ENCODE data around the gene PTPRT. TPM values are rescaled to one million over a fixed set of nuclear protein-coding genes. Genes with fewer than 3 reads are reported as not detected.

PTPRT gene
- total RNA-seq, 1 donor from 2014 or later = 0.19 TPM

DNA sequence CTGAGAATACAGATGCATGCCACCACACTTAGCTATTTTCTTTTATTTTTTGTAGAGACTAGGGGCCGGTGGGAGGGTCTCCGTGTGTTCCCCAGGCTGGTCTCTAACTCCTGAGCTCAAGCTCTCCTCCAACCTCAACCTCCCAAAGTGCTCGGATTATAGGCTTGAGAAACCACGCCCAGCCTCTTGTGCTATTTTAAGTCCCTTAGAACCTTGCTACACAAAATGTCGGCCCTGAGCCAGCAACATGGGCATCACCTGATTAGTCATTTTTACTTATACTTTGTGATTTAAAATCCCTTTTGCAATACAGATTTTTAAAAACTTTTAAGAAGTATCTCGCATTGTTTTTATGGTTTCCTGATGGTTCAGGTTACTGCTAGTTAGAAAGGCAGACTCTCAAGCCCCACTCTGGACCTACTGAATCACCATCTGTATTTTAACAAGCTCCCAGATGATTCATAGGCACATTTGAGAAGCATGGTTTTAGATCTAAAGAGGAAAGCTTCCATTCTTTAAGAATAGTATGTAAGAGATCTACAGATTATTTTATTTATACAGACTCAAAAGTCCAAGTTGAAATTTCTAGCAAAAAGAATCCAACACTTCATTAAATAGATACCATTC lies 186.3 kb downstream of the PTPRT start:
- intact Hi-C loops (cut with DNase I) = no loop called here
- no peak for DNase-seq (ENCODE audit: missing footprints)
- no peak for ATAC-seq

DNA sequence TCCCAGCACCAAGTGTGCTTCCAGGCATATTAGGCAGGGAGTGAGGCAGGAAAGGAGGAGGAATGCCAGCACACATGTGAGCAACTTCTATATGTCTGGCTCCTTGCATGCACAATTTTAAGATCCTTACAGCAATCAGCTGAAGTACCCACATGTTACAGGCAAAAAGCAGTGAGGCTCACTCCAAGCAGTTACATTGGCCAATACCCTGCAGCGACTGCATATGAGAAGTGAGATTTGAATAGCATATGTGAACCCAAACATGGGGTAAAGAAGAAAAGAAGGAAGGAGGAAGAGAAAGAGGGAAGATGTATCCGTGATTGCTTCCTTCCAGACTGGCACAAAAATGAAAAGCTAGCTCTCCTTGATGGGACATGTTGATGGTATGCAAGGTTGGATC lies 193.6 kb downstream of the PTPRT start:
- DNase-seq (ENCODE audit: missing footprints) = no peak
- intact Hi-C loops (cut with DNase I) = no loop called here
- ATAC-seq = no peak

DNA sequence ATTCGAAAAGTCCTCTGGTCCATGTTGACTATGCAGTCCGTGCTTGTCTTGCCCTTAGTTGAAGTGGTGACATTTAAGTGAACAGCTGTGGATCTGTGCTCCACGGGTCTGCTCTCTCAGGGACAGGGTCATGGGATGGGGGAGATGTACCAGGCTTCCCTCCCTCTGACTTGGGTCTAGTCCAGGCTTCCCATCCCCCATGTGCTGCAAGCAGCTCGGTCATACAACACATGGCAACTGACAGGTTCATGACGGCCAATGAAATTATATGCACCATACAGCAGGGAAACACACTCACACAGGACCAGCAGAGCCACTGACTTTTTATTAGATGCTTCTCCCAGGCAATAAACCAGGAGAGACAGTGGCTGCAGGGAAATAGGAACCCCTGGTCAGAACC lies 201.4 kb downstream of the PTPRT start:
- ATAC-seq (no peak), DNase-seq (ENCODE audit: missing footprints) (no peak)
- intact Hi-C loops (cut with DNase I) = no loop called here

DNA sequence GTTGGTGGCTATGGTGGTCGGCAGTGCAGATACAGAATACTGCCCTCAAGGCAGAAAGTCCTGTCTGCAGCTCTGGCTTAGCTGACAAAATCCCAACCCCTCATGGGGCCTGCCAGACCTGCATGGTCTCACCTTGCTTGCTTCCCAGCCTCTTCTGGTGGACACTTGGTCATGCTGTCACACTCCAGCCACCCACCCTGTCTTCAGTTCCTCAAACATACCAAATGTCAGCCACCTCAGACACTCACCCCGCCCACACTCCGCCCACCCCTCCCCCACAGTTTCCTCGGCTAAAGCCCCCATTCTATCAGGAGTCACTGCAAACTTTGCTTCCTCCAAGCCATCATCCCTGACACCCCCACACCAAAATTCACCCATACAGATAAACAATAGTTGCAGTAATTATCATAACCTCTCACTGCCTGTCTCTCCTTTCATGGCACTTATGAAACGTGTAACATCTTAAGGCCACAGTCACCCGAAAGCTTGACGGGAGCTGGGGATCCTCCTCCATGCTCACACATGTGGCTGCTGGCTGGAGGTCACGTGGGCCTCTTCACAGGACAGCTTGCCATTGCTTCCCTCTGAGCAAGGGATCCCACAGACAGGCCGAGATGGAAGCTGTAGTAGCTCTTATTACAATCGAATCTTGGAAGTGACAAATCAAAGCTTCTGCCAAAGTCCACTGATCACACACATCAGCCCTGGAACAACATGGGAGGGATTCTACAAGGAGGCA lies 202.2 kb downstream of the PTPRT start:
- intact Hi-C loops (cut with DNase I) = no loop called here
- ATAC-seq (no peak), DNase-seq (ENCODE audit: missing footprints) (no peak)

DNA sequence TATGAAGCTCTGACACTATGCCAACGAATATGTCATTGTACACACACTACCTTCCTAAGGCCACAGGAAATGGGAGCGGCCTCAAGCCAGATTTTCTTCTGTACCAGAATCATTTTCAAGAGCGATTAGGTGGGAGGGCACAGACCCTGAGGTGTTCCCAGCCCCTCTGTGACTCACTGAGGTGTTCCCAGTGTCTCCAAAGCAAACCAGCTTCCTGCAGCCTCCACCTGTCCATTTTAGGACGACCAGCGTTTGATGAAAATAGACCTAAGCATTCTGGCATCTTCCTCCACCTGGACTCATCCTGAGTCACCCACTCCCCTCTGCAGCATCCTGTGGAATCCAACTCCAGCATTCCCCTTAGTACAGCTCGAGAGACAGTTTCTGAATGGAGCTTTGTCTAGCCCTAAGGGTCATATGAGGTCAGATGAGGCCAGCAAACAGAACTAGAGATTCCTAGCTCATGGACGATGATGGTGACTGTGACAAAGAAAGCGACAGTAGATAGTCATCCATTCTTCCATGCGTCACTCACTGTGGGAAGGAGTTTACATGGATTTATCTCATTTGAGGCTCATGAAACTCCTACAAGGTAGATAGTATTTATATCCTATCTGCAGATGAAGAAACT lies 203.4 kb downstream of the PTPRT start:
- no peak for ATAC-seq
- DNase-seq (ENCODE audit: missing footprints) = no peak
- intact Hi-C loops (cut with DNase I) = no loop called here

DNA sequence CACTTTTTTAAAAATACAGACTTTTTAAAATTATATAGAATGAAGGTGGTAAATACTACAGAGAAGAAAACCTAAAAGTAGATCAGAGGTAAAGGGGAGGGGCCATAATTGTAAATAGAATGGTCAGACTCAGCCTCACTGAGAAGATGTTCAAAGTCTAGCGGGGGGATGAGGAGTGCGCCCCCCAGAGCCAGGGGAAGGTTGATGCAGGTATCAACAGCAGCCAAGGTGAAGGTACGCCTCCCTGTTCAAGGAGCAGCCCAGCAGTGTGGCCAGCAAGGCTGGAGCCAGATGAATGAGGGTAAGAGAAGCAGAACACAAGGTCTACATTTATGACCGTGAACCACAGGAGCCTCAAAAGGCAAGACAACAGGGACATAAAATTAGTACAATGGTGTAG lies 204.1 kb downstream of the PTPRT start:
- DNase-seq (ENCODE audit: missing footprints) (no peak), ATAC-seq (no peak)
- intact Hi-C loops (cut with DNase I) = no loop called here

DNA sequence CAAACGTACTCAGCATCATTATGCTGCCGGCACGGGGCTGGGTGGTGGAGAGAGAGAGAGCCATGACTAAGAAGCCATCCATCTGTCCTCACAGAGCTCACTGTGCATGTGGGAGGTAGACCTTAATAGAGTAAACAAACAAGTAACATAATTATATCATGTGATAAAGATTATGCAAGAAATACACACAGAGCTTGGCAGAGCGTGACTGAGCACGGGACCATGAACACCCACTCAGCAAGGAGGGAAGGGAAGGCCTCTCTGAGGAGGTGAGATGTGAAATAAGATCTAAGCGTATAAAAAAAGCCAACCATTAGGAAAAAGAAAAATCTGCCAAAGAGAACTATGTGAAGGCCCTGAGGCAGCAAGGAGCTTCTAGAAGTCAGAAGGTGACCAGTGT lies 207.5 kb downstream of the PTPRT start:
- ATAC-seq = no peak
- no peak for DNase-seq (ENCODE audit: missing footprints)
- intact Hi-C loops (cut with DNase I) = no loop called here

DNA sequence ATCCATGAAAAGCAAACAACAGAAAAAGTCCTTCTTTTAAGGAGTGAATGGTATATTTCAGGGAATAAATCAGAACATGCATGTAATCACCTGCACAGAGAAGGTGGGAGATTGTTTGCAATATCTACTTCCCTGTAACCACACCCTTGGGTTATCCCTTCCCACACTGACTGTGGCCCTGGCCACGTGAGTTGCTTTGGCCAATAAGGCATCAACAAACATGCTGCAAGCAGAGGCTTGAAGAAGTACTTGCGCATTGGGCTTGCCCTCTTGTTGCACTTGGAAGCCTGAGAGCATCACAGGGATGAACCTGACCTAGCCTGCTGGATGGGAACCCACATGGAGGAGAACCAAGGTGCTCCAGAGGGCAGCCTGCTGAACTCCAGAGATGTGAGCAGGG lies 208.5 kb downstream of the PTPRT start:
- DNase-seq (ENCODE audit: missing footprints) = no peak
- ATAC-seq = no peak
- intact Hi-C loops (cut with DNase I) = no loop called here

DNA sequence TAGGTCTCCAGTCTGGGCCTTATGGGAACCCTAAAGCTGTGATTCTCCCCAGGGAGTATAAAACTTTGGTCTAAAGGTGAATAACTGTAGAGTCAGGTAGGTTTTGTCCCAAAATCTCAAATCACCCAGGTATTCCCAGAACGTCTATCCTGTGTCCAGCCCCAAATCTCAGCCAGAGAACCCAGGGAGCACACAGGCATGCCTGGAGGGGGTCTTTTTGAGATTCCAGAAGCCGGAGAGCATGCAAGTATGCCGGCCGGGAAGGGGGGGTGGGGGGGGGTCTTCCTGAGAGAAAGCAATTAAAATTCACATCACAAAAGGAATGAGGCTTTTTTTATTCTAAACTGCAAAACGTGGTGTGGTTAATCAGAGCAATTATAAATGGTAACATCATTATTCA lies 210.0 kb downstream of the PTPRT start:
- ATAC-seq = no peak
- intact Hi-C loops (cut with DNase I) = no loop called here
- no peak for DNase-seq (ENCODE audit: missing footprints)

DNA sequence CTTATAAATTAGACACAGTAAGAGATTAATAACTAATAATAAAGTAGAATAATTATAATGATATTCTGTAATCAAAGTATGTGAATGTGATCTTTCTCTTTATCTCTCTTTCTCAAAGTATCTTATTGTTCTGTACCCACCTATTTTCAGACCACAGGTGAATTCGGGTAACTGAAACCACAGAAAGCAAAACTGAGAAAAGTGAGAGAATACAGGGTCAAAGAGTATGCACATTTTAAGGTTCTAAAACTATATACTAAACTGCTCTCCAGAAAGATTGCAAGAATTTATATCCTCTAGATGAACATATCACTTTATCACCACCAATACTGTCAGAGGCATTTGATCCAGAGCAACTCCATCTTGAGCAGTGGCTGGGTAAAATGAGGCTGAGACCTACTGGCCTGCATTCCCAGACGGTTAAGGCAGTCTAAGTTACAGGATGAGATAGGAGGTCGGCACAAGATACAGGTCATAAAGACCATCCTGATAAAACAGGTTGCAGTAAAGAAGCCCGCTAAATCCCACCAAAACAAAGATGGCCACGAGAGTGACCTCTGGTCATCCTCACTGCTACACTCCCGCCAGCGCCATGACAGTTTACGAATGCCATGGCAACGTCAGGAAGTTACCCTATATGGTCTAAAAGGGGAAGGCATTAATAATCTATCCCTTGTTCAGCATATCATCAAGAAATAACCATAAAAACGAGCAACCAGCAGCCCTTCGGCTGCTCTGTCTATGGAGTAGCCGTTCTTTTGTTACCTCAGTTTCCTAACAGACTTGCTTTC lies 211.3 kb downstream of the PTPRT start:
- intact Hi-C loops (cut with DNase I) = no loop called here
- ATAC-seq (no peak), DNase-seq (ENCODE audit: missing footprints) (no peak)

DNA sequence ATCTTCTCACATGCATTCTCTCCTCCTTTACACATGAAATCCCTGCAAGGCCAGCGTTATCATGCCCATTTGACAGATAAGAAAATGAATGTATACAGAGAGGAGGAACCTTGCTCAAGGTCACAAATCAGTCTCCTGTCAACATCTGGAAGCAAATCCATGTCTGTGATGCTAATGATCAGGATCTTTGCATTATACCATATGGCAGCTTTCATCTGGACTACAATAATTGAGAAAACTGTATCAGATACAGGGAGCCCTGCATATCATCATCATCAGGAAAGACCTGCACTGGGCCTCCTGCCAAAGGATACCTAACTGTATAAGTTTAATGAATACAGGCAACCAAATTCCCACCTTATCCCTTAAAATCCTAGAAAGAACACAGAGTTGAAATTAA lies 213.7 kb downstream of the PTPRT start:
- ATAC-seq = no peak
- no peak for DNase-seq (ENCODE audit: missing footprints)
- intact Hi-C loops (cut with DNase I) = no loop called here

DNA sequence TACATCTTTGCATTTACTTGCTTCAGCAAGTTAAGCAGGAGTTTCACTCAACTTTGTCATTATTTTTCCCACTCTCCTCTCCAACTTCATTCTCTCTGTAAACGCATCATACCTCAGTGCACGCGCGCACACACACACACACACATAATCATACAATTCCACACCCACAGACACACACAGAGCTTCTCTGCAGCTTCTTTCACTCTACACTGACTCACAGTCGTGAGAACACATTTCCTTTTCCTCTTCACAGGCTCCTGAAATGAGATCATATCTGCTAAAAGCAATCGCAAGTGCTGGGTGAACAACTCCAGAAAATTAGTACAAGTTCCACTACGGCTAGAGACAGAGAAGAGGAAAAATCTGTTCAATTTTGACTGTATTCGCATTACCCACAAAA lies 215.4 kb downstream of the PTPRT start:
- ATAC-seq (no peak), DNase-seq (ENCODE audit: missing footprints) (no peak)
- intact Hi-C loops (cut with DNase I) = no loop called here

DNA sequence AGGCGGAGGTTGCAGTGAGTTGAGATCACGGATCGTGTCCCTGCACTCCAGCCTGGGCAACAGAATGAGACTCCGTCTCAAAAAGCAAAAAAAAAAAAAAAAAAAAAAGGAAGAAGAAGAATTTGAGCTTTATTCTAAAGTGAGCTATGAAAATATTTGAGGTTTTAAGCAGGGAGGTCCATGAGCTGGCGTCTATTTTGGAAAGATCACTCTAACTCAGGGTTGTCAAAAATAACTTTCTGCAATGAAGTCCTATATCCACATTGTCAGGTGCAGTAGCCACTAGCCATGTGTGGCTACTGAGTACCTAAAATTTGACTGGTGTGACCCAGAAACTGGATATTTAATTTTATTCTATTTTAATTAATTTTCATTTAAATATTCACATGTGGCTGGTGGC lies 217.1 kb downstream of the PTPRT start:
- DNase-seq (ENCODE audit: missing footprints) (no peak), ATAC-seq (no peak)
- intact Hi-C loops (cut with DNase I) = no loop called here

DNA sequence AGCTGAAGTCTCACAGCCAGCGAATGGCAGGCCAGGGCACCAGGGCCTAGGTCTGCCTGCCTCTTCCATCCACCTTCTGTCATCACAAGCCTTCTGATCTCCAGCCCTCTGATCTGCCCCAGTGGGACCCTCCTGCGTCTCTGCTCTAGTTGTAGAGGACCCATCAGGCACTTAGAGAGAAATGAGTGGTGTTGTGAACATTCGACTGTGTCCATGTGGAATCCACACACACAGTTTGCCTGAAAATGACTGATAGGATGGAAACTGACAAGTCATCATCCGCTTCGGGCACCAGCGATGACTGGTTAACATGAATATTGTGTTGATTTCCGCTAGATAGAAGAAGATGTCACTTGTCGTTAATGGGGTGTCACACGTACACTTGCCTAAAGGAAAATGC lies 221.0 kb downstream of the PTPRT start:
- intact Hi-C loops (cut with DNase I) = no loop called here
- DNase-seq (ENCODE audit: missing footprints) (no peak), ATAC-seq (no peak)

DNA sequence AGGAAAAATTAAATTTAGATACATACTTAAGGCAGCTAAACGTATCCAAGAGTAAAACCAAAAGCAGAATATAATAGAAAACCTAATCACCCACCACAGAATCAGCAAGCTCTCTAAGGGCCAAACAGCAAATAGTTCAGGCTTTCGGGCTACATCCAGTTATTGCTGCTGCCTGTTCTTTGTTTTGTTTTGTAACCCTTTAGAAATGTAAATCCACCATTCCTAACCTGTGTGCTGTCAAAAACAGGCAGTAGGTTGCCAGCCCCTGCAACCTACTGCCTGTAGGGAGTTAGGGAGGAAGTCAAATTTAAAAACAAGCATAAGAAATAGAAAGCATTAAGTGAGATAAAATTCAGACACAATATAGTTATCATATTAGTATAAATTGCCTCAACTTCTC lies 225.9 kb downstream of the PTPRT start:
- ATAC-seq (no peak), DNase-seq (ENCODE audit: missing footprints) (no peak)
- intact Hi-C loops (cut with DNase I) = no loop called here

DNA sequence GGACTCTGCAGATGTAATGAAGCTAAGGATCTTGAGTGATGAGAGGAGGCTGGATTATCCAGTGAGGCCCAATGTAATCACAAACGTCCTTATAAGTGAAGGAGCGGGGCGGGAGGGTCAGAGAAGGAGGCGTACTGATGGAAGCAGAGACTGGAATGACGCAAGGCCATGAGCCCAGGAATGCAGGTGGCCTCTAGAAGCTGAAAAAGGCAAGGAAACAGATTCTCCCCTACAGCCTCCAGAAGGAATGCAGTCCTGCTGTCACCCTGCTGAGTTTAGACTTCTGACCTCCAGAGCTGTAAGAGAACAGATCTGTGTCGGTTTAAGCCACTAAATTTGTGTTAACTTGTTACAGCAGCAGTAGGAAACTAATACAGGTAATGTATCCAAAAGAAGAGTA lies 227.9 kb downstream of the PTPRT start:
- no peak for DNase-seq (ENCODE audit: missing footprints)
- ATAC-seq = no peak
- intact Hi-C loops (cut with DNase I) = no loop called here

DNA sequence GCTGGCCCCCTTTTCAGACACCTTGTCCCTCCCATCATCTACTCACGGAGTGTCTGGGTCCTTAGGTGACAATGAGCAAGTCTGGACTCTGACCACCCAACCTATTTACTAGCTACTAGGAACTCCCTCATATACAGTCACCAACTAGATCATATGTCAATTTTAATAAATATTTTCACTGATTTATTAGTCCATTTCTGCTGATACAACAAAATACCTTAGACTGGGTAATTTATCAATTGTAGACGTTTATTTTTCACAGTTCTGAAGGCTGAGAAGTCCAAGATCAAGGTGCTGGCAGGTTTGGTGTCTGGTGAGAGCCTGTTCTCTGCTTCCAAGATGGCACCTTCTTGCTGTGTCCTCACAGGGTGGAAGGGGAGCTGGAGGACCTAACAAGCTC lies 229.7 kb downstream of the PTPRT start:
- ATAC-seq (no peak), DNase-seq (ENCODE audit: missing footprints) (no peak)
- intact Hi-C loops (cut with DNase I) = no loop called here

DNA sequence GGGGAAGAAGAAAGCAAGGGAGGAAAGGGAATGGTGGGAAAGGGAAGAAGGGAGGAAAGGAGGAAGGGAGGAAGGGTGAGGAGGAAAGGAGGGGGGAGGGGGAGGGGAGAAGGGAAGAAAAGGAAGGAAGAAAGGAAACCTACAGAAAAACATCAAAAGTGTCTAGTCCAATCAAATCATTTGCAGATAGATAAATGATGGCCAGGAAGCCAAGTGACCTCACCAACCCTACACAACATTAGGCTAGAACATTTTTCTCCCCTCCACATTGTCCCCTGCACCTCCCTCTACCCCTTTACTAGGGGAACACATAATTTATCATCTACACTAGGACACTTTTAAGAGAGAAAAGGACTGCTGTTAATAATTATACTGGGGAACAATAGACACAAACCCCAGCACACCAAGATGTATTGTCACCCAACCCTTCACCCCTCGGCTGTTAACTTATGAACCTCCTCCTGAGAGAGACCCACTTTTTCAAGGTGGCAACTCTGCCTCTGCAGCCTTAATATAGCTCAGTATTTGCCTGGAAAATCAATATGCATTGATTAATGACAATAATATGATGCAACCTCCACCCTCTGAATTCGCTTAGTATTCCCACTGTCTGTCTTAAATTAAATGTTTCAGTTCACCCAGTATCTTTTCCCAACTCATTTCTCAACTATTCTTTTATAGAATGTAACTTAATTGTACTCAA lies 231.2 kb downstream of the PTPRT start:
- DNase-seq (ENCODE audit: missing footprints) = no peak
- intact Hi-C loops (cut with DNase I) = no loop called here
- ATAC-seq = no peak

DNA sequence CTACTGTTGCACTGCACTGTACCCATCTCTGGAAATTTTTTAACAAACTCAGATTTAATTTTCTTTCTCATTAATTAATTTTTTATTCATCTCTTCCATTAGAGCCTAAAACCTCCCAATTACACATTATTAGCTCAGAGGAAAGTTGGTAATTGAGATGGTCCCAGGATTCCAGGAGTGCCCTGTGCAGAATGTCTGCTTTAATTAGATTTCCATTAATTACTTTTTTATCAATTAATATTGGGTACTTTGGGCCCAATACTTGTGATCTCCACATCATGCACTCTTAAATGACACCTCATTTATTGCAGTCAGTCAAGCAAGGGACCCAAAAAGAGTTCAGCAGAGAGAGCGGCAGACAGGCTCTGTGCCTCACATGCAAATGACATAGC lies 232.0 kb downstream of the PTPRT start:
- intact Hi-C loops (cut with DNase I) = no loop called here
- ATAC-seq = no peak
- no peak for DNase-seq (ENCODE audit: missing footprints)

Data from Right ventricle myocardium inferior (tissue), 1 donor.